Erythroblast (primary cell): Measurements from ENCODE around the gene LRRN1.
A peak's percentile ranks its signal among the peaks of the same experiment; 100 is the strongest.

Source experiments
- DNase-seq, 2 experiments: peaks; one replicate each; lab custom pipeline; 2025; lab: John Stamatoyannopoulos, UW
- GATA1 ChIP-seq: IDR thresholded peaks from 2 replicates; pipeline ENCODE4 v1.6.1; 2011; ENCODE audit warnings: low read depth, mild to moderate bottlenecking, control low read depth, low read length, moderate library complexity
- POLR2A ChIP-seq: IDR thresholded peaks from 2 replicates; pipeline ENCODE4 v1.6.1; 2011; ENCODE audit warnings: mild to moderate bottlenecking, low read length

The LRRN1 gene

GRCh38 chr3:3799173-3800079 is at the start of gene LRRN1:
Gene LRRN1 (plus strand): TSS chr3:3799431. CDS start chr3:3844642, 45,211 bp downstream.
- peak in 1 of 2 experiments; percentile 2 for DNase-seq
- TF ChIP-seq GATA1 (no peak), POLR2A (no peak)

- no peak for DNase-seq
- TF ChIP-seq GATA1, result no peak
- no peak for TF ChIP-seq POLR2A
Observed at GRCh38 chr3:3753416-3753815, 45.8 kb upstream of the LRRN1 start.

- DNase-seq, result no peak
- TF ChIP-seq POLR2A, result no peak
- TF ChIP-seq GATA1, result no peak
Observed at GRCh38 chr3:3765661-3766060, 33.6 kb upstream of the LRRN1 start.

GRCh38 chr3:3766140-3766539 is 33.1 kb upstream of the LRRN1 start:
- TF ChIP-seq POLR2A, result no peak
- no peak for TF ChIP-seq GATA1
- no peak for DNase-seq

- DNase-seq, result no peak
- no peak for TF ChIP-seq POLR2A
Observed at GRCh38 chr3:3771094-3771493, 28.1 kb upstream of the LRRN1 start.

- DNase-seq, result no peak
- TF ChIP-seq POLR2A, result no peak
- no peak for TF ChIP-seq GATA1
Observed at GRCh38 chr3:3771567-3771966, 27.7 kb upstream of the LRRN1 start.

- no peak for DNase-seq
- TF ChIP-seq GATA1 (no peak), POLR2A (no peak)
Observed at GRCh38 chr3:3772338-3772737, 26.9 kb upstream of the LRRN1 start.

GRCh38 chr3:3772920-3773319 is 26.3 kb upstream of the LRRN1 start:
- TF ChIP-seq GATA1 (no peak), POLR2A (no peak)
- DNase-seq, result no peak

- TF ChIP-seq GATA1, result no peak
- no peak for TF ChIP-seq POLR2A
- no peak for DNase-seq
Observed at GRCh38 chr3:3776607-3777006, 22.6 kb upstream of the LRRN1 start.

GRCh38 chr3:3778216-3778615 is 21.0 kb upstream of the LRRN1 start:
- TF ChIP-seq POLR2A (no peak), GATA1 (no peak)
- no peak for DNase-seq

GRCh38 chr3:3778641-3779270 is 20.5 kb upstream of the LRRN1 start:
- no peak for TF ChIP-seq POLR2A
- no peak for DNase-seq

- DNase-seq, result no peak
- TF ChIP-seq POLR2A (no peak), GATA1 (no peak)
Observed at GRCh38 chr3:3782457-3782856, 16.8 kb upstream of the LRRN1 start.

- TF ChIP-seq POLR2A (no peak), GATA1 (no peak)
- DNase-seq, result no peak
Observed at GRCh38 chr3:3783210-3783609, 16.0 kb upstream of the LRRN1 start.

GRCh38 chr3:3783696-3784095 is 15.5 kb upstream of the LRRN1 start:
- TF ChIP-seq GATA1 (no peak), POLR2A (no peak)
- no peak for DNase-seq

- TF ChIP-seq GATA1 (no peak), POLR2A (no peak)
Observed at GRCh38 chr3:3792391-3792790, 6.8 kb upstream of the LRRN1 start.

More at GRCh38 chr3:3792391-3792790, 6.8 kb upstream of the LRRN1 start:
- no peak for DNase-seq
